HG03135 (cell line): Measurements from ENCODE around the gene FBXW5.

Source experiments
- ATAC-seq: cut with Tn5 transposase; IDR thresholded peaks from one replicate; pipeline ENCODE4 v1.9.1; 2021; ENCODE audit warnings: mild to moderate bottlenecking, moderate library complexity; ENCODE audit not compliant: unreplicated experiment

FBXW5 gene

GRCh38 chr9:136936645-136937170 is 7.8 kb downstream of the FBXW5 start:
- ATAC-seq, result no peak

- no peak for ATAC-seq
Measured at GRCh38 chr9:136935651-136936050, 8.9 kb downstream of the FBXW5 start.

GRCh38 chr9:136934277-136934676 is 10.3 kb downstream of the FBXW5 start:
- no peak for ATAC-seq

GRCh38 chr9:136931611-136932130 is 12.9 kb downstream of the FBXW5 start:
- ATAC-seq, result no peak

GRCh38 chr9:136930014-136930413 is 14.5 kb downstream of the FBXW5 start:
- no peak for ATAC-seq

- ATAC-seq, result no peak
Measured at GRCh38 chr9:136928591-136928990, 15.9 kb downstream of the FBXW5 start.

- no peak for ATAC-seq
Measured at GRCh38 chr9:136927343-136928271, 16.9 kb downstream of the FBXW5 start.

GRCh38 chr9:136926749-136927148 is 17.8 kb downstream of the FBXW5 start:
- ATAC-seq, result no peak

- ATAC-seq, result no peak
Measured at GRCh38 chr9:136926154-136926704, 18.3 kb downstream of the FBXW5 start.

- no peak for ATAC-seq
Measured at GRCh38 chr9:136925414-136926153, 19.0 kb downstream of the FBXW5 start.

GRCh38 chr9:136923881-136924280 is 20.7 kb downstream of the FBXW5 start:
- ATAC-seq, result no peak

GRCh38 chr9:136922540-136922939 is 22.0 kb downstream of the FBXW5 start:
- no peak for ATAC-seq

GRCh38 chr9:136921718-136922117 is 22.8 kb downstream of the FBXW5 start:
- ATAC-seq, result no peak

GRCh38 chr9:136921307-136921706 is 23.2 kb downstream of the FBXW5 start:
- no peak for ATAC-seq

GRCh38 chr9:136920734-136921231 is 23.8 kb downstream of the FBXW5 start:
- no peak for ATAC-seq

GRCh38 chr9:136920069-136920468 is 24.5 kb downstream of the FBXW5 start:
- ATAC-seq, result no peak

- no peak for ATAC-seq
Measured at GRCh38 chr9:136917902-136918301, 26.6 kb downstream of the FBXW5 start.

GRCh38 chr9:136916330-136917184 is 28.0 kb downstream of the FBXW5 start:
- no peak for ATAC-seq

GRCh38 chr9:136915632-136916329 is 28.8 kb downstream of the FBXW5 start:
- ATAC-seq, result no peak
